SW480 (cell line): ENCODE results near the gene PPFIBP1.
"Not testable (repeated sequence)": the region's sequence is repeated elsewhere in the genome, so short reads cannot be mapped to it uniquely, and the experiment has no call there.

Experiments used
- DNase-seq: peaks from one replicate; pipeline ENCODE4 v3.0.0-alpha.2; 2016; ENCODE audit warnings: low spot score

PPFIBP1 gene

DNA sequence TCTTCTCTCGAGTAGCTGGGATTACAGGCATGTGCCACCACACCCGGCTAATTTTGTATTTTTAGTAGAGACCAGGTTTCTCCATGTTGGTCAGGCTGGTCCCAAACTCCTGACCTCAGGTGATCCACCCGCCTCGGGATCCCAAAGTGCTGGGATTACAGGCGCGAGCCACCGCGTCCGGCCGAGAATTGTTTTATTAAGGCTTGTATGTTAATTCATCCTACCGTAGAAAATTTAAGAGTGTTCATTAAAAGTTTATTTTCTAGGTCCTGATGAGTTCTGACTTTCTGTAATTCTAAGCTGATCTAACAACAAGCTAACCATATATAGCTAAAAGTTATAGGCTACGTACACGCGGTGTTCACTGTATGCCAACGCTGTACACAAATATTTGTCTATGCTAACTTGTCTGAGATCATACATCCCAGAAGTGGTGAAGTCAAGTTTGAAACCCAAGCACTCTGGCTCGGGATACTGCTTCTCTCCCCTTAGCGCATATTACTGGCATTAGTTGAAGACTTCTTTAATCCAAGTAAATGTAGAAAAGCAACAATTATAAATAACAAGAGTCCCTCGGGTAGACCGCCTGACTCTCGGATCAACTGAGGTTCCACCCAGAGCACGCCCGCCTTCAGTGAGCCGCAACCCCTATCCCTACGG is 186.1 kb downstream of the PPFIBP1 start:
- DNase-seq: peak; percentile 61

DNA sequence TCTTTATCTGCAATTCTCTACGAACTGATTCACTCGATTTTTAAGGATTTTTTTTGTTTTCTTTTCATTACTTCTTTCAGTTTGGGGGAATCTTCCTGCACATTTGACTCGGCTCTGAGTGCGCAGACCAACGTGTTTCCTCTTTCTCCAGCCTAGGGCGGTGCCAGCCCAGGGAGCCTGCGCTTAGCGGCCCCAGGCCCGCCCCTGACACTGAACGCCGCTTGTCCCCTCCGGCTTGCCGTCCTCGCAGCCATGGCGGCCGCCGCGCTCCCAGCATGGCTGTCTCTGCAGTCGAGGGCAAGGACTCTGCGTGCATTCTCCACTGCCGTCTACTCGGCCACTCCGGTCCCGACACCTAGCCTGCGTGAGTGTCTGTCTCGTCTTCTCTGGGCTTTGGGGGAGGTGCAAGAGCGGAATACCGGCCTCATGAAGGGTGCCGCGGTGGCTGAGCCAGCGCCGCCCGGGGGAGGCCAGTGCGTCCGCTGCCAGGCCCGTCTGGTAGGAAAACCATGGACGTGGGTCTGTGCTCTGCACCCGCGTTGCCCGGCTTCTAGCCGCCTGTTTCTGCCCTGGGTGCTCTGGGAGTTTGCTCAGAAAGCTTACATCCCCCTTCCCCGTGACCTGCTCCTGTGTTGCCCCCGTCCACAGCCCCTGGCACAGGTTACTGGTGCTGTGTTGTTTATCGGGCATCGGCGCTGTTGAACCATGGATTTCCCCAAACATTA is 186.7 kb downstream of the PPFIBP1 start, which contains the start of gene MRPS35:
MRPS35 (plus strand) TSS at position 241 of the 725 bp plus-strand sequence; CDS start at position 253, 12 bp downstream.
- peak; percentile 93 for DNase-seq

DNA sequence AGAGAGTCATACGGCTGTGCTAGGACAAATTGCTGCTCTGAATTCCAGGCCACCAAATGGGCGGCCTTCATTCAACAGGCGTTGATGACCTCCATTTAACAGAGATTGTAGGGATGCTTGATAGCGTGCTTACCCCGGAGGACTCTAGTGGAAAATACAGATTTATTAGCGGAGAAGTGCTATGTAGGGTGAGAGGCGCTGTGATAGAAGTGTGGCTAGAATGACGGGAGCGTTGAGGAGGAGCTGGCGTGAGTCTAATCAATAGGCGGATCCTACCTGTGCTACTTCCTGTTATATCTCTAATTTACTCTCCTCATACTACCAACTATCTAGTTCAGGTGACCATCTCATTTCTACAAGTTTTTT is 187.3 kb downstream of the PPFIBP1 start:
- peak; percentile 62 for DNase-seq

DNA sequence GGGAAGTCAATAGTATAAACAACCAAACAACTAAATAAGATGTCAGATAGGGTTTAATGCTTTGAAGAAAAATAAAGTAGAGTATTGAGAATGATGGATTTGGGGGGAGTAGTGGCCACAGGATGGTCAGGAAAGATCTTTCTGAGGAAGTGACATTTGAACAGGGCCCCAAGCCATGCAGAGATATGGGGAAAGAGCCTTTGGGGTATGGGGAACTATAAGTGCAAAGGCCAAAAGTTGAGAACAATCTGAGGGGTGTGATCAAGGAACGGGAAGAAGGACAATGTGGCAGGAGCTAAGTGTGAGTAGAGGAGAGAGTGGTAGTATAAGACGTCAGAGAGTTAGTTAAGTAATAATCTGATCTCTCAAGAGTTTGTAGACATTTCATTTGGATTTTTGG is 188.0 kb downstream of the PPFIBP1 start:
- no peak for DNase-seq

DNA sequence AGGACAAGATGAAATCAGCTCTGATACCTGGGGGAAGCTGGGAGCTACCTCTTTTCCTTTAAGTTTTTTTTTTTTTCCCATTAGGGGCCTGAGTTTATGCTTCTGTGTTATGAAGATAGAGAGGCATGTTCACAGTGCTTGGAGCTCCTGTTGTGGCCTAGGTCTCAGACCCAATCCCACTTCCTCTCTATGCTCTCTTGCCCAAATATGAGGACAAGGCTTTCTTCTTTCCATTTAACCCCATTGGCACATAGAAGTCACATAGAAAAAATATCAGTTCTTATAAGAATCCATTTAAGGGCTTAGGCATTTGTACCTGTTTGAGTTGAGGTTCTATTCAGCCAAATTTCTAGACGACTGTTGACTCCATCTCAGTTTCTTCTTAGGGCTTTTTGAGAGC is 199.2 kb downstream of the PPFIBP1 start:
- DNase-seq: no peak

DNA sequence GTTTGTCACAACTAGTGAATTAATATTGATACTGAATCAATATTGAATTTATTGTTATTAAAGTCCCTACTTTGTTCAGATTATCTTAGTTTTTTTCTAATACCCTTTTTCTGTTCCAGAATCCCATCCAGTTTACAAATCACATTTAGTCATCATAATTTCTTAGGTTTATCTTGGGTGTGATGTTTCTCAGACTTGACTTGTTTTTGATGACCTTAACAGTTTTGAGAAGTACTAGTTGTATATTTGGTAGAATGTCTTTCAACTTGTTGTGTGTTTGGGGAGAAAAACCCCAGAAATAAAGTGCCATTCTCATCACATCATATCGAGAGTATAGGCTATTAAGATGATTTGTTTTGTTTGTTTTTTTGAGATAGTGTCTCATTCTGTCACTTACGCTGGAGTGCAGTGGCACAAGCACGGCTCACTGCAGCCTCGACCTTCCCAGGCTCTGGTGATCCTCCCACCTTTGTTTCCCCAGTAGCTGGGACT is 206.1 kb downstream of the PPFIBP1 start:
- no peak for DNase-seq

DNA sequence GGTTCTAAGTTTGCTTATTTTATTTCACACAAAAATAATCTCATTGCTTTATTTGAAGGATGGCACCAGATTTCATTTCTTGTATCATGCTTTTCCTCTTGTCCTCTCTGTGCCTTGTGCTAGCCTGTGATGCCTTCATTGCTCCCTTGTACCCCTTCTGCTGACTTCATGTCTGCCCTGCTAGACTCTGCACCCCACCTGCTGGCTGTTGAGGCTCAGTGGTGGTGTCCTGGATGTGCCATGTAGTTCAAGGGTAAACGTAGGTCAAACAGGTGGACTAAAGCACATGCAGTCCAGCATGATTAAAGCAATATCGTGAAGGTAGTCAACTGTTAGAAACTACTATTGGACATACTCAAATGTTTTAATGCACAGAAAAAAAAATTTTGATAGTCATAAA is 208.3 kb downstream of the PPFIBP1 start:
- peak; percentile 49 for DNase-seq

DNA sequence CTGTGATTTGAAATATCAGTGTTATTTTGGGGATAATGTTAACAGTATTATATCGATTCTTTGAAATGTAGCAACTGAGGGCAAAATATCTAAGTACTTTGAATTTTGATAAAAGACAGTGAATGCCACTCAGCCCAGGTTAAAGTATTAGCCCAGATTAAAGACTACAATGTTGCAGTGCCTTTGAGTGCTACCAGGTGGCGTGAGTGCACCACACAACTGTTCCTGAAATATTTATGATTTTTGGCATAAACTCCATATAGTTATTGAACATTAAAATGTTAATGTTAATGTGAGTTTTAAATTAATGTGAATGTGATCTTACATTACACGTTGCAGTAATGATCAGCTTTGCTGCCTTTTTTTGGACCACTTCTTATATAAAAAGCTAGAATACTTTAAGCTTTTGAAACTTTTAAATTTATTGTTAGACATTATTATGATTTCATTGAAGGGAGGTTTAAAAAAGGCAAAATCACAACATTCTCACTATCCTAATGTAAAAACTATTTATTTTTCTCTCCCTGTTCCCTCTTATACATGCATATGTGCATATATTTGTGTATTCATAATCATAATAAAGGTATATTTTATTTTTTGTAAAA is 209.1 kb downstream of the PPFIBP1 start:
- peak; percentile 59 for DNase-seq

DNA sequence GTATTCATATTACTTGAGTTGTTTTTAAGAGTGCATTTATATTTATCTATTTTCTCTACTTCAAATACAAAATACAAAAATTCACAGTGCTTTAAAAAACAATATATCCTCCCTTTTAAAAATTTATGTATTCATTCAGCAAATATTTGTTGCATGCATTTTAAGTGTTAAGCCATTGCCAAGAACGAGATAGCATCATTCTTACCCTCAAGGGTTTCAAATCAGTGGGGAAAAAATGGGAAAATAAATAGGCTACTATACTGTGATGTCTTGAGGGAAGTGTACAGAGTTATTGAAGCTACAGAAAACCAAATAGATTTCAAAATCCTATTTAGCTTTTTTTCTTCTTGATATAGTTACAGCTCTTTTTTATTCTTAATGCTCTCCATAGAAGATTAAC is 209.8 kb downstream of the PPFIBP1 start:
- no peak for DNase-seq

DNA sequence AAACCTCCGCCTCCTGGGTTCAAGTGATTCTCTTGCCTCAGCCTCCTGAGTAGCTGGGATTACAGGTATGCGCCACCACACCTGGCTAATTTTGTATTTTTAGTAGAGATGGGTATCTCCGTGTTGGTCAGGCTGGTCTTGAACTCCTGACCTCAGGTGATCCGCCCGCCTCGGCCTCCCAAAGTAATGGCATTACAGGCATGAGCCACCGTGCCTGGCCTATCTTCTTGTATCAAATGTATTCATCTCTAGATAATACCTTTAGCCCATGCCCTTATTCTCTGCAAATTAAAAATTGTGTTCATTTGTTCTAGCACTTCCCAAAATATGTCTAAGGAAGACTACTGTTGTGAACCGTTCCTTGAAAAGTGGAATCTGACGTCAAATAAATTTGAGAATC is 210.3 kb downstream of the PPFIBP1 start:
- DNase-seq: not testable (repeated sequence)

DNA sequence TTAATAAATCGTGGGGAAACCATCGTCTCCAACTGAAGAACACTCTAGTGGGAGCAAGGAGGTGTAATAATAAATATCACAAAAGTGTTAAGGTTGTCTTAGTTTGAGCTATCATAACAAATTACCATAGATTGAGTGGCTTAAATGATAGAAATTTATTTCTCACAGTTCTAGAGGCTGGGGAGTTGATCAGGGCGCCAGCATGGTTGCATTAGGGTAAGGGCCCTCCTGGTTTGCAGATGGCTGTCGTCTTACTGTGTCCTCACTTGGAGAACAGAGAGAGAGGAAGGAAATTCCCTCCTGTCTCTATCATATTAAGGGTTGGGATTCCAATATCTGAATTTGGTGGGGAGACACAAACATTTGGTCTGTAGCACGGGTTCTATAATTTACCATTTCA is 219.6 kb downstream of the PPFIBP1 start:
- DNase-seq: no peak
